Body of pancreas (tissue), 4 donors: ENCODE data around the gene IRS1. TPM values are rescaled to one million over a fixed set of nuclear protein-coding genes. Genes with fewer than 3 reads are reported as not detected.

Experiments used
- ATAC-seq: fragments of 150-250 bp; one replicate; pipeline ENCODE4 v1.9.1; 2016
- DNase-seq, 4 donors: peaks; one replicate each; pipeline ENCODE4 v3.0.0-alpha.2; 2019
- H3K27ac ChIP-seq, 4 donors: fragments of 200-600 bp; sonication (generic); 1 replicate in 3 of 4; 2 replicates in 1 of 4; pipeline versions ENCODE4 v1.5.1 to v1.6.1; 2016 to 2019; ENCODE audit warnings: mild to moderate bottlenecking in 1 of 4, mixed read lengths in 1 of 4, moderate library complexity in 1 of 4
- H3K27me3 ChIP-seq, 2 donors: fragments of 200-600 bp; sonication (generic); one replicate each; pipeline ENCODE4 v1.6.0; 2016; ENCODE audit warnings: mild to moderate bottlenecking in 1 of 2
- H3K36me3 ChIP-seq, 2 donors: fragments of 200-600 bp; sonication (generic); replicated peaks in 1 of 2; 2 replicates each; pipeline ENCODE4 v1.5.1; 2016; ENCODE audit warnings: low read depth in 2 of 2; ENCODE audit not compliant: insufficient read depth in 1 of 2
- H3K4me1 ChIP-seq: fragments of 200-600 bp; sonication (generic); one replicate; pipeline ENCODE4 v1.6.0; 2016
- H3K4me3 ChIP-seq, 2 donors: fragments of 200-600 bp; sonication (generic); 1 replicate in 1 of 2; 2 replicates in 1 of 2; pipeline ENCODE4 v1.5.1; 2016 to 2019
- H3K9me3 ChIP-seq, 3 donors: fragments of 200-600 bp; sonication (generic); 1 replicate in 2 of 3; 2 replicates in 1 of 3; pipeline ENCODE4 v1.5.1; 2016
- CTCF ChIP-seq, 7 experiments: fragments of 450-650 bp in 4 of 7; fragments of 200-600 bp in 3 of 7; sonication (generic) in 3 of 7; IDR thresholded peaks; one replicate each; pipeline ENCODE4 v1.5.1; 2016 to 2019; ENCODE audit warnings: antibody characterized with exemption in 7 of 7
- POLR2A ChIP-seq, 3 donors: fragments of 450-650 bp; IDR thresholded peaks; one replicate each; pipeline ENCODE4 v1.6.1; 2016; ENCODE audit warnings: antibody characterized with exemption in 3 of 3, mild to moderate bottlenecking in 2 of 3
- WGBS, 2 donors: methylation state at CpG; one replicate each; pipeline ENCODE4 v1.1.5; 2017; 5-methylcytosine and 5-hydroxymethylcytosine counted together
- intact Hi-C: fragments of 100-400 bp; cut with DNase I; formaldehyde crosslinking; loops from one replicate; pipeline ENCODE4 v1.15.1; 2023
- total RNA-seq, 2 donors: library from RNA; depleted of rRNA; stranded (reverse); fragments of >200 nt; gene quantifications; one replicate each; pipeline ENCODE4 v1.1.0, GENCODE V29; 2016

Gene IRS1
- total RNA-seq, 2 donors from 2014 or later, result 8.2 to 9.6 TPM

- TF ChIP-seq POLR2A (IDR thresholded peaks at IDR 0.05), result no peak
- no peak for TF ChIP-seq CTCF (IDR thresholded peaks at IDR 0.05)
- ATAC-seq, result no peak
- Histone ChIP-seq H3K4me1 (no peaks in the 10 kb centered on the region), H3K27ac (no peak overlapping the region), H3K4me3 (no peak overlapping the region), H3K36me3 (no peaks in the 10 kb centered on the region), H3K9me3 (no peaks in the 10 kb centered on the region), H3K27me3 (no peaks in the 10 kb centered on the region)
- intact Hi-C loops, result no loop called here
- WGBS, 2 donors, result 86 to 95% methylated on average over 1 of the region's 1 CpG
- DNase-seq, result no peak
These were observed 86.7 kb downstream of the IRS1 start for GRCh38 chr2:226712941-226713340.

- DNase-seq, result no peak
- no peak overlapping the region for H3K27ac ChIP-seq
These were observed 87.9 kb downstream of the IRS1 start for GRCh38 chr2:226711606-226712296.

GRCh38 chr2:226707499-226707898 lies 92.1 kb downstream of the IRS1 start:
- H3K27ac ChIP-seq, result no peak overlapping the region
- TF ChIP-seq POLR2A (IDR thresholded peaks at IDR 0.05) (no peak), CTCF (IDR thresholded peaks at IDR 0.05) (no peak)
- H3K4me3 ChIP-seq, result no peak overlapping the region
- ATAC-seq (no peak), DNase-seq (no peak)
- H3K4me1 ChIP-seq, result no peaks in the 10 kb centered on the region
- intact Hi-C loops, result no loop called here
- H3K36me3 ChIP-seq, result no peaks in the 10 kb centered on the region
- no peaks in the 10 kb centered on the region for H3K27me3 ChIP-seq
- H3K9me3 ChIP-seq, result no peaks in the 10 kb centered on the region

More at GRCh38 chr2:226711606-226712296, 87.9 kb downstream of the IRS1 start:
- Histone ChIP-seq H3K36me3 (no peaks in the 10 kb centered on the region), H3K4me1 (no peaks in the 10 kb centered on the region), H3K27me3 (no peaks in the 10 kb centered on the region), H3K9me3 (no peaks in the 10 kb centered on the region), H3K4me3 (no peak overlapping the region)
- intact Hi-C loops, result no loop called here
- ATAC-seq, result no peak
- TF ChIP-seq POLR2A (IDR thresholded peaks at IDR 0.05) (no peak), CTCF (IDR thresholded peaks at IDR 0.05) (no peak)
- WGBS, 2 donors, result 89 to 92% methylated on average over 2 of the region's 2 CpGs

GRCh38 chr2:226705965-226706364 lies 93.7 kb downstream of the IRS1 start:
- ATAC-seq, result no peak
- Histone ChIP-seq H3K9me3 (no peaks in the 10 kb centered on the region), H3K4me1 (no peaks in the 10 kb centered on the region), H3K27me3 (no peaks in the 10 kb centered on the region), H3K36me3 (no peaks in the 10 kb centered on the region), H3K4me3 (no peak overlapping the region), H3K27ac (no peak overlapping the region)
- intact Hi-C loops, result no loop called here
- 74 to 86% methylated on average over 3 of the region's 3 CpGs for WGBS, 2 donors
- TF ChIP-seq CTCF (IDR thresholded peaks at IDR 0.05) (no peak), POLR2A (IDR thresholded peaks at IDR 0.05) (no peak)
- no peak for DNase-seq
